Measurements from ENCODE around the gene MAP3K7. TPM values are rescaled to one million over a fixed set of nuclear protein-coding genes. Genes with fewer than 3 reads are reported as not detected.
"Not testable (repeated sequence)": the region's sequence is repeated elsewhere in the genome, so short reads cannot be mapped to it uniquely, and the experiment has no call there.

The MAP3K7 gene
- total RNA-seq, 1 donor from 2014 or later = 21.2 TPM

DNA sequence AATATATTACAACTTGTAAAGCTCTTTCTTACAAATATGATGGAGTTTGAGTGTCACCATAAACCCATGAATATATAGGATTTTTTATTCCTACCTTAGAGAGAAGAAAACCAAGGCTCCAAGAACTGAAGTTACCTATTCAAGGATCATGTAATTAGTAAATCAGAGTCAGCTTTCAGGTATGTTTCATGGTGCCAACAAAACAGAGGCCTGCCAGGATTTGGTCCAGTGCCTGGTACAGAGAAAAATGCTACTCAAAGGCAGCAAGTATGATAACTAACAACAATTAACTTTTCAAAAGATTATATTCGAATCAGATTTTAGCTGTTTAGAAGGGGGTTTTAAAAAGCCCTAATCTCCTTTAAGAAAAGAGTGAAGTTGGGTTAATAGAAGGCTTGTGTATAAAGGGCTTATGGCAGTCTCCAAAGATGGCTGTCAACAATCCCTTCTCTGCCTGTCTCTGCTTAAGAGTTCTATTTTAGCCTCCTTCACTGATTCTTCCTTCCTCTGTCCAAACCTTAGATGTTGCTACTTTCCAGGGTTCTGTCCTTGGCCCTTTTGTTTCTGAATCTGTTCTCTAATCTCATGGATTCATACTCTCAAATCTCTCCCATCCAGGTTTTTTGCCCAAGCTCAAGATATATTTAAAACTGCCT lies 7.8 kb downstream of the MAP3K7 start:
- no peak for DNase-seq (ENCODE audit: low spot score)

DNA sequence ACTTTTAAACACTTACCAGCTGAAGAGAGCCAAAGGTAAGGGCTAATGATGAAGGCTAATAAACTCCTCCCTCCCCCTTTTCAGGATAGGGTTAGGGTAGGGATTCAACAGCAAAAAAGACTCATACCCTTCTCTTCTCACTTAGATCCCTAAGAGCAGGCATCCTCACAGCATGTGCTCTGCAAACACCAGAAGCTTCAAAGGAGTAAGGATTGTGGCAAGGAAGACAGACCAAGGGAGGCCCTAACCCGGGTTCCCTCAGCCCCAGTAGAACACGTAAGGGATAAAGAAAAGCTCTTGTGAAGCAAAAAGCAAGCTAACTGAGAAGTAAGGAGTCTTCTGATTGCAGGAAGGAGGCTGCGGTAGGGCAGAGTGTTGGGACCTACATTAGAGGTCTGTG lies 11.6 kb downstream of the MAP3K7 start:
- no peak for DNase-seq (ENCODE audit: low spot score)

DNA sequence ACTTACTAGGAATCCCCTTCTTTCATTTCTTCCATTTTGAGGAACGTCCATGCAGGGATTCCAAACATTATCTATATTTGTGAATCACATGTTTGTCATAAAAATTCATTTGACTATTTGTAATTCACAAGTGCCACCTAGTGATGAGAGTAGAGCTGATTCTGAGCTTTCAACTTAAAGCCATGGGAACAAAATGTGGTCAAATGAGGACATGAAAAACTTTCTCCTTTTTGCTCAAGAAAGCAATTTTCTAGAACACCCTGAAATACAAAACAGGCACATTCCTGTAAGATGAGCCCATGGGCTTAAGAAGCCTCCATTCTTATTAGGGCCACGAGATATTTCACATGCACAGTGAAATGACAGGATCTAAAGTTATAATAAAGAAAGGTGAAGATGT lies 12.3 kb downstream of the MAP3K7 start:
- DNase-seq (ENCODE audit: low spot score) = no peak

DNA sequence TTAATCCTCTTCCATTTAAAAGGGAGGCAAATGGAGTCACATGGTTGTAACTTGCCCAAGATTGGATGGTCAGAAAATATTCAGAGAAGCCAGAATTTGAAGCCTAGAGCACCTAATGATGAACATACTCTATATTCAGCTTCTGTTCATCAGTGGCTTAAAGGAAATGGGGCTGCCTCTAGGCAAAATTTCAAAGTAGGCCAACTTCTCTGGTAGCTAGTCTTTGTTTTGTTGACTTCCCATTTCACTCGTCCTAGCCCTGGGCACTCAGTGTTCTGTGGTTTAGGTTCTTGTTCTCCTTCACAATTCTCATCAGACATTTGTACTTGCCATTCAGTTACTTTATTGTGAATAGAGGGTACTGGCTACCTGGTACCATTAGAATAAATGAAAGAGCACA lies 13.2 kb downstream of the MAP3K7 start:
- DNase-seq (ENCODE audit: low spot score) = no peak

DNA sequence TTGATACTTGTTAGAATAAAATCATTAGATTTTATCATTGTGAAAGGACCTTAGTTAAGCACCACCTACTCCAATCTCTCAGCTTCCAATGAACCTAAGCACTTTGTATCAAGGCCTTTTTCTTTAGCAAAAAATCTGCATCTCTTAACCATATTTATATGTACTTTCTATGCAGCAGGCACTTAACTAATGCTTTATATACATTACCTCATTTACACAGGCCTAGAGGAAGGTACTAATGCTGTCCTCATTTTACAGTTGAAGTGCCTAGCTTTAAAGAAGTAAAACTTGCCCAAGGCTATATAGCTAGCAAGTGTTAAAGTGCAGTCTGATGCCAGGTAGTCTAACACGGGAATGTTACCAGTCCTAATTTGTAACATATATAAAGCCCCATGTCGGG lies 14.0 kb downstream of the MAP3K7 start:
- no peak for DNase-seq (ENCODE audit: low spot score)

DNA sequence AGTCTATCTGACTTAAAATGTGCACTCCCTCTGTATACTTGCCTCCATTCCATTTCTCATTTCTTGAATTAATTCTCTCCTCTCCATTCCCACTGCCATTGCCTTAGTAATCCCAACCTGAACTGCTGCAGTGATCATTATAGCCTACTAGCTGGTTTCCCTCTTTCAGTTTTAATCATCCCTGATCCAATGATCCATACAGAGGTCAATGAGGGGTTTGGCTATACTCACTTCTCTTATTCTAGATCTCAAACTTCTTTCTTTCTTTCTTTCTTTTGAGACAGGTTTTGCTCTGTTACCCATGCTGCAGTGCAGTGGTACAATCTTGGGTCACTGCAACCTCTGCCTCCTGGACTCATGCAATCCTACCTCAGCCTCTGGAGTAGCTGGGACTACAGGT lies 17.6 kb downstream of the MAP3K7 start:
- no peak for DNase-seq (ENCODE audit: low spot score)

DNA sequence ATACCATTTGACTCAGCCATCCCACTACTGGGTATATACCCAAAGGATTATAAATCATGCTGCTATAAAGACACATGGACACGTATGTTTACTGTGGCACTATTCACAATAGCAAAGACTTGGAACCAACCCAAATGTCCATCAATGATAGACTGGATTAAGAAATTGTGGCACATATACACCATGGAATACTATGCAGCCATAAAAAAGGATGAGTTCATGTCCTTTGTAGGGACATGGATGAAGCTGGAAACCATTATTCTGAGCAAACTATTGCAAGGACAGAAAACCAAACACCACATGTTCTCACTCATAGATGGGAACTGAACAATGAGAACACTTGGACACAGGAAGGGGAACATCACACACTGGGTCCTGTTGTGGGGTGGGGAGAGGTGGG lies 19.2 kb downstream of the MAP3K7 start:
- DNase-seq (ENCODE audit: low spot score) = not testable (repeated sequence)

DNA sequence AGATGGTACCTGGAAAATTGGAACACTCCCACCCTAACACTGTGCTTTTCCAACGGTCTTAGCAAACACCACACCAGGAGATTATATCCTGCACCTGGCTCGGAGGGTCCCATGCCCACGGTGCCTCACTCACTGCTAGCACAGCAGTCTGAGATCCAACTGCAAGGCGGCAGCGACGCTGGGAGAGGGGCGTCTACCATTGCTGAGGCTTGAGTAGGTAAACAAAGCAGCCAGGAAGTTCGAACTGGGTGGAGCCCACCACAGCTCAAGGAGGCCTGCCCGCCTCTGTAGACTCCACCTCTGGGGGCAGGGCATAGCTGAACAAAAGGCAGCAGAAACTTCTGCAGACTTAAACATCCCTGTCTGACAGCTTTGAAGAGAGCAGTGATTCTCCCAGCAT lies 24.5 kb downstream of the MAP3K7 start:
- not testable (repeated sequence) for DNase-seq (ENCODE audit: low spot score)

DNA sequence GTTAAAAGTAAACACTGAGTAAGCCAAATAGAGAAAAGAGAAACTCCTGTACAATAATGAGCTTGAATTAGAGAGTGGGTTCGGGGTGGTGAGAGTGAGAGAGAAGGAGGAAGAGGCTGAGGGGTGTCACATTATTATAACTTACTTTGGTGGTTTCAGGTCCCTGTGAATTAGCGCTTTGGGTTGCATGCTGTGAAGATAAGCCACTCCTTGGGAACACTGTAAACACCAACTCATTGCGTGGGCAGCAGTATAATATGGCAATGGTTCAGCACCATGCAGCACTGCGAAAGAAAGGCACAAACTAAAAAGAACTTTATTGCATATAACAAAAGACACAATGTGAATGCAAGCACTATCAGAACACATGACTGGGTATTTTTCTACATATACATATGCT lies 26.9 kb downstream of the MAP3K7 start:
- DNase-seq (ENCODE audit: low spot score) = no peak

DNA sequence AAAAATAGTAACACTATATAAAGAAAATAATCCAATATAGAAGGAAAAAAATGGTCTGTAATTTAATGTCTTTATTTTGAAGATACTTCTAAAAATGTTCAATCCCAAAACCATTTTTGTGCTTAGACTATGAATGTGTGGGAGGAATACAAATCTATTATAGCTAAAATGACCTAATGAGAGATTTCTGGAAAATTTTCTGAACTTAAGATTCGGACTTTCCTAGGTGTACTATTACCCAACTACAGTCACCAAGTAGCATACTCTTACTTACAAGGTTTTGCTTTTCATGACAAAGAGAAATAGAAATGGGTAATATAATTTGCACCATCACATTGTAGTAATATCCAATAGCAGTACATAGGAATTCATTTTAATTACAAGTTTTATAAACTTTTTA lies 29.9 kb downstream of the MAP3K7 start:
- DNase-seq (ENCODE audit: low spot score) = no peak

DNA sequence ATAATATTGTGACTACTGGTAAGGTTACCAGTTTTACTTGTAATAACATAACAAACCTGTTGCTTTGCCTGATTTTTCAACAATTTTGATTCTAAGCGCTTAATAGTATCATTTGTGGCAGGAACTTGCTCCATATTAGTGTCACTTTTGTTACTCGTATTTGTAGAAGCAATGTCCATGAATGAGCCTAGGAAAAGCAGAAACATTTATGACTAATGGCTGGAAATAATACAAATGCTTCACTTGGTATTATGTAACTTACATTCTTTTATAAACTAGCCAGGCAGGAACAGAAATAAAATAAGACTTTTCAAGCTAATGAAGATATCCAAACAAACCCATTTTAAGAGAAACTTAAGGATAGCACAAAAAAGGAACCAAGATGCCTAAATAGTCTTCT lies 38.9 kb downstream of the MAP3K7 start:
- DNase-seq (ENCODE audit: low spot score) = no peak

DNA sequence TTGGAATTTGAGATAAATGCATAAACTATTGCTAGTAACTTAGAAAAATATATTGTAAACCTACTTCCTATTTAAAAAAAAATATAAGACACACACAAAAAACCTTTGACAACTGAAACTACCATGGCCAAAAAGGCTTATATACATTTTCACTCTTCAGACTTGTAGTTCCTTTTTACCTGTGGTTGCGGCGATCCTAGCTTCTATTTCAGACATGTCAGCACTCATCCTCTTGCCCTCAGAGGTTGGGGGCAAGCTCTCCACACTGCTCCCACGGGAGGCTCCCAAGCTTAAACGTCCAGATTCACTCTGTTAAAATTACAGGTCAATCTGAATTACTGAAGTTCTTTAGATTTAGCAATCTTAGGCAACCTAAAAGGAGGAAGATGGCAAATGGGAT lies 39.8 kb downstream of the MAP3K7 start:
- no peak for DNase-seq (ENCODE audit: low spot score)

DNA sequence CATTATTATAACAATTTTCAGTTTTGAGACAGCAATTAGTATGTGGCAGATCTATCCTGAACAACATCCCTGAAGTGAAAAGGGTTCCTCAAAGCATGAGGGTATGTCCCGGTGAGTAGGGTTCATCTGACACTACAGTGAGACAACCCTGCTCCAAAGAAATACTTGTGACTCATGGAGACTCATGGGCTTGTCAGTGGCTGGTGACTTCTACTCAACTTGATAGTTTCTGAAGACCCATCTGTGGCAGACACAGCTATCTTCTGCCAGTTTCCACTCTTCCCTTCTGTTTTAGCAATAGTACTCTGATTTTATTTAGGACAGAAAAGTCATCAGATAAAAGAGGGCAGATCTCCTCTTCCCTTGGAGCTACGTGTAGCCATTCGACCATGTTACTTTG lies 41.4 kb downstream of the MAP3K7 start:
- DNase-seq (ENCODE audit: low spot score) = no peak

DNA sequence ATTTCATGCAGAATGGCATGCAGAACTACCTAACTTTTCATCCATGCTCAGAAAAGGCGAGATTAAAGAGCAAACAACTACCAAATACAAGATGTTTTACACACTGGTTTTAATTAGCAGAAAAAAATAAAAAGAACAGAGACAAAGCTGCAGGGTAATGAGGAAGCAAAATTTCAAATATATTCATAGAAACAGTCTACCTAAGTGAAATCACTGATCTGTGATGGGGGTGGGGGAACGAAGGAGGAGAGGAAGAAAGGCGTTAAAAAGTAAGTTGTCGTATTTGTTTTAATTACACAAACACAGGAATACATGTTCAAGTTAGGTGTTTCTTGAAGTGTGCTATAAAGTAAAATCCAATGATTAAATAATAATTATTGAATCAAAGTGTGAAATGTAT lies 42.1 kb downstream of the MAP3K7 start:
- DNase-seq (ENCODE audit: low spot score) = no peak

DNA sequence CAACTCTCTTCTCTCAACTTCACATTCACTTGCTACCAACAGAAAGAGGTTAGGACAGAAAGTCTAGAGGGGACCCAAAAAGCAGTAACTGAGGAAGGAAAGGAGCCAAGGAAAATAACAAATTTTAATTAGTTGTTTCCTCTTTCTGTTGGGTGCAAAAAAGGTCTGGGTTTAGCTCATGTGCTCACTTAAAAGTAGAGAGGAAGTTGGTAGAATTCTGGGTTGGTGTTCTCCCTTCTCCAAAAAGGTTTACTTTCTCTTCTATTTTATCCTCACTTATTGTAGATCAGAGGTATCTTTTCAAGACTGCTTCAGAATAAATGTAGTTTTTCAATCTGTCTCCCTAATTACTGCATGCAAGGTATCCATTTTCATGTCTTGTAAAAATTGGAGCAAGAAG lies 42.8 kb downstream of the MAP3K7 start:
- no peak for DNase-seq (ENCODE audit: low spot score)

DNA sequence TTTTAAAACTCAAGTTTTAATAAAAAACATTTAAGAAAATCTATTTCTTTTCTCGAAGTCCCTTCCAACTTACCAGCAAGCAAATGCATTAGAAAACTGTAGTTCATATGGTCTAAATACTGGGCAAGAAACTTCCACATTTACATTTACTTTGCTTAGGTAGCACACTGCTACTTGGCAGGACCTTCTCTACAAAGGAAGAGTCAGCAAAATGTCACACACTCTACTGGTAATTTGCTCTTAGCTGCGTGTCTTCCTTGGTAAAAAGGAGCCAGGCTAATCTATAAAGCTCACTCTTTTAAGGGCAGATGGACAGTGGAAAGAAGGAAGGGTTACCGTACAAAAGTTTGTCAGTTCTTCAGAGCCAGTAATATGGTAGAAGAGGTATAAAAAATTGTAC lies 45.7 kb downstream of the MAP3K7 start:
- no peak for DNase-seq (ENCODE audit: low spot score)

DNA sequence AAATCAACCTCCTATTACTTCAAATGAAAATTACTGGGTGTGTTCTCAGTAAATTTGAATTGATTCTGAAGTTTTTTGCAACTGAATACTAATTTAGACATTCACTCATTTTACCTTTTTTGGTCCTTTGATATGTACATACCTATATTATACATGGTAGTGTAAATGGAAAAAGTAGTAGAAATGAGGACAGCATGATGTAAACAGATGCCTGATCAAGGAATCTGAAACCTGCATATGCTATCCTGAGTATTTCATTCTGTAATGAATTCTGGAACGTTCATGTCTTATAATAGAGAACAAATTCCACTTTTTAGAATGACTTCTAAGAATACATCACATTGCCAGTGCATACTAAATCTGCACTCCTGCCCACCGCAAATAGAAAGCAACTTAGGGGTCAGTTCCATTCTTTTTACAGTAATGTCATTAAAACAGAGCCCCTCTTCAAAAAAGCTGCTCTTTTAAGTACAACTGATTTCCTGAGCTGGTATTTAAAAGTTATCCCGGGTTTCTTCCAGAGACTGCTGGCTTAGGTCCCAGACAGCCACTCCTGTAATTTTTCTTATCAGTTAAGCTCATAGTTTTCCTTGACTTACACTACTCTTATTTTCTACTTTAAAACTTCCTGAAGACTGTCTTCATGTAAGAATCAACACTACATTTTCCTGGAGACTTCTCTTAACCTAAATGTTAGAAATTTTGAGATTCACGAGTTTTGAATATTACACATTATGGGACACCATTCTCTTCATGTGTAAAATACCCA lies 48.4 kb downstream of the MAP3K7 start:
- DNase-seq (ENCODE audit: low spot score) = peak; percentile 12

DNA sequence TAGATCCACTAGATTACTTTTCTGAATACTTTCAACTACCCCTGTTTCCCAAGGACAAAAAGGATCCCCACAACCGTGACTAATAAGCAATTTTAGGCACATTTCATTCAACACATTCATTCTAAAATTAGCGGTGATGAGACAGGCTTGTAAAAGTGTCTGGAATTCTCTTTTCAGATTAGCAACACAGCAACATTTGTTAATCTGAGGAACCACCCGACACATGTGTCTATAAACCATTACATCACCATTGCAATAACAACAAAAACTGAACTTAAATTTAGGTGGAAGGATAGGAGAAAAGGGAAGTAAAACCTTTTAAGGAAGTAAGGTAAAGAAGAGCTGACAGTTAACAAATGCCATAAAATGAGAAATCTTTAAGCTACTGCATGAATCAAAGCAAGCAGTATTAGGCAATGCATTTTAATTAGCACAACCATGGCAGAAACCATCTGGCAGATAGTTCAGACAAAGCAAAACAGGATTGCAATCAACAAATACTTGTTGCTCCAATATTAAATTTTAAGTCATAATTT lies 49.1 kb downstream of the MAP3K7 start:
- DNase-seq (ENCODE audit: low spot score) = no peak

DNA sequence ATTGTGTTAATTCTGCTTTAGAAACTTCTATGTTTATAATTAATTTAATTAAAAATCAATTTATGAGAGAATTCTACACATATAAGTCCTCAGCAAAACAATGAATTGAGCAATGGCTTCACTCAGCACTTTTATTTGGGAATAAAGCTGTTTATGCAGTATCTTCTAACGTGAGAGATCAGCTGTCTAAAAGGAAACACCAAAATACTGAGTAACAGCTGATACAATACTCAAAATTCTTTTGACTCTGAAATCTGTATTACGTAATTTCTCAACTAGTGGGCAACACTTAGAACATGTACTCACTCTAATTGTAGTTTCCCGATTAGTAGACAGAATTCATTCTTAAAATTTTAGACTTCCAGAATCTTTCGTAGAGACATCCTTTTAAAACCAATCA lies 49.8 kb downstream of the MAP3K7 start:
- DNase-seq (ENCODE audit: low spot score) = no peak

DNA sequence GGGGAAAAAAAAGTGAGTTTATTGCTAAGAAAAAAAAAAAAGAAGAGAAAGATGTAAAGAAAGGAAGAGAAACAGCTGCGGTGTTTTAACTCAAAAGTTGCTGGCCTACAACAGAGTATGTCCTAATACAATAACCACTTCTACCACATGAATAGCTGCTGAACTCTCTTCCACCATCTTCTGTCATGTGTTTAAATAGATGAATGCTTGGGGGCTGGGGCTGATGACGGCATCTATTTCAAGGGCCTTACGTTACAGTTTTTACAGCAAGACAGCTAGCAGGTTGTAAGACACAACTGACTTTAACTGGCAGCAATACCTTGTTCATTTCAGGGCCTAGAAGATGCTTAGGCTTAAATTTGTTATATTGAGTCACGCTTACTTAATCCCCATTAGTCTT lies 50.4 kb downstream of the MAP3K7 start:
- DNase-seq (ENCODE audit: low spot score) = no peak

DNA sequence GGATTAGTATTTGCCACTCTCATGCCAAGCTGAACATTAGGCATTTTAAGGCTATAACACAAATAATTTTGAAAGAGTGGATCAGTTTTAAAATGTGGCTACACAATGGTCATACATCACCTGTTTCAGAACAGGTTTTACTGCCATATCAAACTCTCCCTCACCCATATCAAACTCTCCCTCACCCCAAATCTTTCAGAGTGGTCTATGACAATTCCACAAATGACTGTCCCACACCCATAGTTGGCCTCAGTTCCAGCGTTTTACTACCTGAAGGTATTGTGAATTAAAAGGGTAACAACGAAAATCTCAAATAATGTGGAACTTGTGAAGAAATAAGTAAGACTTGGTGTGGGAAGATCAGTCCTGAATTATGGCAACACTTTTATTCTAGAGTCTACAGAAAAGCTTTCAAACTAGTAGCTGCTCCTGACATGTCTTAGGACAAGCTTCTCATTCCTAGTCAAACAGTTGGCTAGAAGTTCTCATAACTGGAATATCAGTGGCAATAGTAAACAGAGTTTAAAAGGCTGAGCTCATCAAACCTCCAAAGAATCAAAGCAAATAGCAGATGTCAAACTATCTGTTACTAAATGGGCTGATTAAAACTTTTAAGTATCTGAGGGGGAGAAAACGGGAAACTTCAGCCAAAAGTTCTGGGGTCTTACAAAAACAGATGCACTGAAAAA lies 52.4 kb downstream of the MAP3K7 start:
- no peak for DNase-seq (ENCODE audit: low spot score)

DNA sequence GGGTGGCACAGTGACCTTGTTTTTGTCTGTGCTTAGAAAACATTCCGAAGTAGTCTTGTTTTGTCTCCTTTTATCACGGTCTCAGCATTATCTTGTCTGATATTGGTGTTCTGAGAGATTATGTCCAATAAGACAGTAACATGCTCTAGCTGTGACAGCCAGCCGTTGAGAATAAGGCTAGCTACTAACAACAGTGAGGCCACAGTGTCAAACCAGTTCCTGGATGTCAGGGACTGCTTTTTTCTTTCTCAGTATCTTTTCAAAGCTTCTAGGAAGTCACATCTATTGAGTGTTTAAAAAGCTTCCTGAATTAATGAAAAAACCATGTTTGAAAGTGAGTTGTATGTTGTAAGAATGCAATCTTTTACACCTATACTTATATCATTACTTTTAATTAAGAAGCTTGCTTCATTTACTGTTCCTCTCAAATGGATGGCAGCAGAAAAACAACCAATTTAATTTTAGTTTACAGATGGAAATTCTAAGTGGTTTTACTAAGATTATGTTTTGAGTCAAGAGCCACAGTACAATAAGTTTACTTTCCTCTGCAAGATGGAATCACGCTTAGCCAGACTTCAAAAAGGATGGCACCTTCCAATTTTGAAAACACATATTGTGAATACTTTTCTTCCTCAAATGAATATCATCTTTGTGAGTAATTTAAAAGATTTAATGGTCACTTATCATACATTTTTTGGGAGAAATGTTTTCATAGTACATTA lies 53.1 kb downstream of the MAP3K7 start:
- DNase-seq (ENCODE audit: low spot score) = no peak
